Measurements from ENCODE around the gene RHOT1.

DNA sequence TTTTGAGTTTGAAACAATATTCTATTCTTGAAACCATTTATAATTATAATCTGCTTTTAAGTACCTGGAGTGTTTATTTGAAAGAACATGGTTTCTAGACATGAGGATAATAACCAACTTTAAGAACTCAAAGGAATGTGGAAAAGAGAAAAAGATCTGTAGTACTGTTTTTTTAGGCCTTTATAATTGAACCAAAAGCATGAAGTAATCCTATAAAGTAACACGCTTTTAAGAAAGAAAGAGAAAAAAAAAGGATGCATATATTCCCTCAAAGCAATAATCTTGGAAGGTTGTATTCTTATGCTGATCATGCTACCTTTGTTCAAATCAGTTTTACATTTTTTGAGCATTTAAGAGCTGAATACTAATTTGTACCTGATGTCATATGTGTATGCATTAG lies 69.4 kb downstream of the RHOT1 start:
- TF ChIP-seq TCF12 (IDR thresholded peaks at IDR 0.05; ENCODE audit: low read depth) (no peak), YY1 (IDR thresholded peaks at IDR 0.05; ENCODE audit: low read depth) (no peak), CREB1 (IDR thresholded peaks at IDR 0.05; ENCODE audit: low read depth) (no peak), CEBPB (IDR thresholded peaks at IDR 0.05) (no peak), TAF1 (IDR thresholded peaks at IDR 0.05; ENCODE audit: low read depth) (no peak), RAD21 (IDR thresholded peaks at IDR 0.05; ENCODE audit: low read depth) (no peak)
- TF ChIP-seq, protein P1, sequence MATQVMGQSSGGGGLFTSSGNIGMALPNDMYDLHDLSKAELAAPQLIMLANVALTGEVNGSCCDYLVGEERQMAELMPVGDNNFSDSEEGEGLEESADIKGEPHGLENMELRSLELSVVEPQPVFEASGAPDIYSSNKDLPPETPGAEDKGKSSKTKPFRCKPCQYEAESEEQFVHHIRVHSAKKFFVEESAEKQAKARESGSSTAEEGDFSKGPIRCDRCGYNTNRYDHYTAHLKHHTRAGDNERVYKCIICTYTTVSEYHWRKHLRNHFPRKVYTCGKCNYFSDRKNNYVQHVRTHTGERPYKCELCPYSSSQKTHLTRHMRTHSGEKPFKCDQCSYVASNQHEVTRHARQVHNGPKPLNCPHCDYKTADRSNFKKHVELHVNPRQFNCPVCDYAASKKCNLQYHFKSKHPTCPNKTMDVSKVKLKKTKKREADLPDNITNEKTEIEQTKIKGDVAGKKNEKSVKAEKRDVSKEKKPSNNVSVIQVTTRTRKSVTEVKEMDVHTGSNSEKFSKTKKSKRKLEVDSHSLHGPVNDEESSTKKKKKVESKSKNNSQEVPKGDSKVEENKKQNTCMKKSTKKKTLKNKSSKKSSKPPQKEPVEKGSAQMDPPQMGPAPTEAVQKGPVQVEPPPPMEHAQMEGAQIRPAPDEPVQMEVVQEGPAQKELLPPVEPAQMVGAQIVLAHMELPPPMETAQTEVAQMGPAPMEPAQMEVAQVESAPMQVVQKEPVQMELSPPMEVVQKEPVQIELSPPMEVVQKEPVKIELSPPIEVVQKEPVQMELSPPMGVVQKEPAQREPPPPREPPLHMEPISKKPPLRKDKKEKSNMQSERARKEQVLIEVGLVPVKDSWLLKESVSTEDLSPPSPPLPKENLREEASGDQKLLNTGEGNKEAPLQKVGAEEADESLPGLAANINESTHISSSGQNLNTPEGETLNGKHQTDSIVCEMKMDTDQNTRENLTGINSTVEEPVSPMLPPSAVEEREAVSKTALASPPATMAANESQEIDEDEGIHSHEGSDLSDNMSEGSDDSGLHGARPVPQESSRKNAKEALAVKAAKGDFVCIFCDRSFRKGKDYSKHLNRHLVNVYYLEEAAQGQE (IDR thresholded peaks at IDR 0.05; ENCODE audit: low read depth): no peak

Measured in Ishikawa (cell line).